Cardiac muscle cell (in vitro differentiated cells and primary cell): ENCODE results near the gene CDC42EP3. TPM values are rescaled to one million over a fixed set of nuclear protein-coding genes. Genes with fewer than 3 reads are reported as not detected.

Source experiments
- DNase-seq, 2 donors: peaks; one replicate each; pipeline versions ENCODE4 v3.0.0 to v3.0.0-alpha.2; 2010 to 2017; ENCODE audit warnings: low read depth in 1 of 2, low spot score in 1 of 2
- H3K27ac ChIP-seq: fragments of 200-600 bp; sonication (generic); 2 replicates; pipeline ENCODE4 v1.5.1; 2016
- H3K27me3 ChIP-seq: fragments of 200-600 bp; sonication (generic); 2 replicates; pipeline ENCODE4 v1.6.0; 2016; ENCODE audit warnings: control low read depth
- H3K36me3 ChIP-seq: fragments of 200-600 bp; sonication (generic); 2 replicates; pipeline ENCODE4 v1.5.1; 2016; ENCODE audit warnings: control low read depth
- H3K4me1 ChIP-seq: fragments of 200-600 bp; sonication (generic); 2 replicates; pipeline ENCODE4 v1.8.1; 2017; ENCODE audit warnings: low read depth, mild to moderate bottlenecking, mixed run types
- H3K4me3 ChIP-seq: fragments of 200-600 bp; sonication (generic); 2 replicates; pipeline ENCODE4 v1.5.1; 2016; ENCODE audit warnings: mild to moderate bottlenecking
- H3K9me3 ChIP-seq: fragments of 200-600 bp; sonication (generic); 2 replicates; pipeline ENCODE4 v1.5.1; 2017; ENCODE audit warnings: low read depth, mild to moderate bottlenecking, control low read depth
- CTCF ChIP-seq: IDR thresholded peaks from 2 replicates; pipeline ENCODE4 v1.5.1; 2012; ENCODE audit warnings: low read depth, mild to moderate bottlenecking, low read length
- polyA plus RNA-seq: library from polyadenylated mRNA; unstranded; fragments of >200 nt; fragmentation: Nextera tagmentation; extraction: Ambion mirVana; gene quantifications from 2 replicates; pipeline ENCODE4 v1.2.1, GENCODE V29; 2016
- total RNA-seq: library from RNA; depleted of rRNA; stranded (reverse); fragments of >200 nt; gene quantifications from 2 replicates; pipeline ENCODE4 v1.2.3, GENCODE V29; 2016

The CDC42EP3 gene
- total and polyA plus RNA-seq, 2 experiments from 2014 or later, result 36.2 to 56.7 TPM

- no peaks in the 10 kb centered on the region for H3K27me3 ChIP-seq
- H3K36me3 ChIP-seq, result no peaks in the 10 kb centered on the region
- H3K4me3 ChIP-seq, result no peak overlapping the region
- peak in 1 of 2 donors; percentile 35 for DNase-seq
- no peaks in the 10 kb centered on the region for H3K9me3 ChIP-seq
- no peak overlapping the region for H3K27ac ChIP-seq
- TF ChIP-seq CTCF, result no peak
- no peaks in the 10 kb centered on the region for H3K4me1 ChIP-seq
Observed at GRCh38 chr2:37683241-37683640, 11.8 kb upstream of the CDC42EP3 start.

DNA sequence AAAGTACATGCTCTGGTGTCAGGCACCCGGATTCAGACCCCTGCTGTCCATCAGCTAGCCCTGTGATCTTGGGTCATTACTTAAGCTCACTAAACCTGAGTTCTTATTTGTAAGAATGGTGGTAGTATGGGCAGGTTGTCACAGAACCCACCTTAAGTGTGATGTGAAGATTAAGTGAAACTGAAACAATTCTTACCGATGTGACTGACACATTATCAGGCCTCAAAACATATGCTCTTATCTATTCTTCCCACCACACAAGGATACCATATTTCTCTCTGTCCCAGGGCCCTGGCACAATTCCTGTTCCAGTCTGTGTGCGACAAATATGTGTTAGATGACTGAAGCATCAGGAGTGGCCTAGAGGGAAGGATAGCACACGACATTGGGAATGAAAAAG lies 11.0 kb upstream of the CDC42EP3 start:
- TF ChIP-seq CTCF, result no peak
- DNase-seq, result no peak
- no peak overlapping the region for H3K27ac ChIP-seq

GRCh38 chr2:37681587-37681986 lies 10.1 kb upstream of the CDC42EP3 start:
- TF ChIP-seq CTCF, result no peak
- Histone ChIP-seq H3K27me3 (no peaks in the 10 kb centered on the region), H3K27ac (no peak overlapping the region), H3K36me3 (no peaks in the 10 kb centered on the region), H3K9me3 (no peaks in the 10 kb centered on the region), H3K4me1 (no peaks in the 10 kb centered on the region), H3K4me3 (no peak overlapping the region)
- no peak for DNase-seq

More for the DNA sequence above, 11.0 kb upstream of the CDC42EP3 start:
- no peaks in the 10 kb centered on the region for H3K9me3 ChIP-seq
- H3K4me1 ChIP-seq, result no peaks in the 10 kb centered on the region
- no peaks in the 10 kb centered on the region for H3K36me3 ChIP-seq
- no peak overlapping the region for H3K4me3 ChIP-seq
- H3K27me3 ChIP-seq, result no peaks in the 10 kb centered on the region

GRCh38 chr2:37679072-37679695 lies 7.7 kb upstream of the CDC42EP3 start:
- H3K27me3 ChIP-seq, result peaks cover 3% of the 10 kb centered on the region
- H3K27ac ChIP-seq, result no peak overlapping the region
- no peak for TF ChIP-seq CTCF
- no peak overlapping the region for H3K4me3 ChIP-seq
- no peak for DNase-seq
- no peaks in the 10 kb centered on the region for H3K36me3 ChIP-seq
- no peaks in the 10 kb centered on the region for H3K9me3 ChIP-seq
- no peaks in the 10 kb centered on the region for H3K4me1 ChIP-seq

GRCh38 chr2:37676274-37676673 lies 4.8 kb upstream of the CDC42EP3 start:
- H3K4me3 ChIP-seq, result no peak overlapping the region
- H3K27ac ChIP-seq, result no peak overlapping the region
- no peaks in the 10 kb centered on the region for H3K9me3 ChIP-seq

More at GRCh38 chr2:37676274-37676673, 4.8 kb upstream of the CDC42EP3 start:
- H3K27me3 ChIP-seq, result peaks cover 3% of the 10 kb centered on the region
- no peak for TF ChIP-seq CTCF
- no peaks in the 10 kb centered on the region for H3K4me1 ChIP-seq
- H3K36me3 ChIP-seq, result no peaks in the 10 kb centered on the region
- DNase-seq, result no peak
